WI38 (cell line): ENCODE data around the gene GSK3A.

Experiments
- H3K4me3 ChIP-seq: 2 replicates; pipeline ENCODE4 v1.5.1; 2011; ENCODE audit warnings: low read depth, mild to moderate bottlenecking, control low read depth, low read length
- CTCF ChIP-seq: IDR thresholded peaks from 2 replicates; pipeline ENCODE4 v1.5.1; 2012; ENCODE audit warnings: low read depth, mild to moderate bottlenecking, control low read depth, low read length

The GSK3A gene

DNA sequence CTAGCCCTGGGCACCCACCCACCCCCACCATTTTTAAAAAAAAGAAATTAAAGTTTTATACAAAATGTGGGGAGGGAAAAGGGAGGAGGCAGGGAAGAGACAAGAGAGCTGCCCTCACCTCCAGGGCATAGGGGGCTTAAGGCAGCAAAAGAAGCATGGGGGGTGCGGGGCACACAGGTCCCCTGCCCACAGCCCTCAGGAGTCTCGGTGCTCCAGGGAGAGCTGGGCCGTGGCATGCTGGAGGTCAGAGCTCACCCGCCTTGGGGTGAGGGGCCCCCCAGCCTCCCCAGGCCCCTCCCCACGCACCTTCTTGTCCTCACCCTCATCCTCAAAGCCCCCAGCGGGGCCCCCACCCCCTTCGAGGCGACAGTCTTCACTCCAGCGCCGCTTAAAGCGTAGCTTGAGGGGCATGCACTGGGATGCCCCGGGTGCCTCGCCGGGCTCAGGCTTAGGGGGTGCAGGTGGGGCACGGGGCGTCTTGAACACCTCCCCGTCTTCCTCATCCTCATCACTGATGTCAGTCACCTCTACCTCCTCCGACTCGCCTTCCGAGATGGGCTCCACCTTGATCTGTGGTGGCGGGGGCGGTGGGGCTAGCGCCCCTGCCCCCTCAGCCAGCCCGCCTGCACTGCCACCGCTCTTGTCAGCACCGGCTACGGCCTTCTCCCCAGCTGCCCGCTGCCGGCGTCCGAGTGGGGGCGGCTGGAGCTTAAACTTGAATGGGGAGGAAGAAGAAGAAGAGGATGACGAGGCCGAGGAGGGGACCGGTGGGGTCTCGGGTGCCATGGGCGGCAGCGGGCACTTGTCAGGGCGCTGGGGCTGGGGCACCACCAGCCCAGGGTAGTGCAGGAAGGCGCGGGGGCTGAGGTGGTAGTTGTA, 6.1 kb upstream of the GSK3A start:
- TF ChIP-seq CTCF, result no peak

DNA sequence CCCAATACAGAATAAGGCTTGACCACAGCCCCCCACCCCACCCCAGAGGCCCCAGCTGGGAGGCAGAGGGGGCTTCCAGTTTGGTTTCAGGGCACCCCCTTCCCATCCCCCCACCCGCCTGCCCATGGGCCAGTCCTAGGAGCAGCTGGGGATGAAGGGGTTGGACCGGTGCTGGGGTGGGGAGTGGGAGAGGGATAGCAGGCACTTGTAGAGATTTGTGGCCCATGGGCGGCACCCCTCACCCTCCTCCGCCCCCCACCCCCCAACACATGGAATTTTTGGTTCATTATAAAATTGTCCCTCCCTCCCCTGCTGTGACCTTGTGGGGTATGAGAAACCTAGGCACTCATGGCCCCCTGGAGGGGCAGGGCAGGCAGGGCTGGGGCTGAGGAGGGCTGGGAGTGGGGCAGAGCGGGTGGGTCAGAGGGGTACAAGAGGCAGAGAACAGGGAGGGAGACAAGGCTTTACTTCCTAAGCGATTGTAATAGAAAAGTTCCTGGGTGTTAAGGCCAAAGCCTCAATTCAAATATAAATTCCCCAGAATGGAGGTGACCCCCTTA, 5.3 kb upstream of the GSK3A start:
- no peak for TF ChIP-seq CTCF
- H3K4me3 ChIP-seq, result no peak overlapping the region

More for the DNA sequence above, 6.1 kb upstream of the GSK3A start:
- no peak overlapping the region for H3K4me3 ChIP-seq

- H3K4me3 ChIP-seq, result no peak overlapping the region
- TF ChIP-seq CTCF, result no peak
These were observed 4.7 kb upstream of the GSK3A start for GRCh38 chr19:42246922-42247639.

DNA sequence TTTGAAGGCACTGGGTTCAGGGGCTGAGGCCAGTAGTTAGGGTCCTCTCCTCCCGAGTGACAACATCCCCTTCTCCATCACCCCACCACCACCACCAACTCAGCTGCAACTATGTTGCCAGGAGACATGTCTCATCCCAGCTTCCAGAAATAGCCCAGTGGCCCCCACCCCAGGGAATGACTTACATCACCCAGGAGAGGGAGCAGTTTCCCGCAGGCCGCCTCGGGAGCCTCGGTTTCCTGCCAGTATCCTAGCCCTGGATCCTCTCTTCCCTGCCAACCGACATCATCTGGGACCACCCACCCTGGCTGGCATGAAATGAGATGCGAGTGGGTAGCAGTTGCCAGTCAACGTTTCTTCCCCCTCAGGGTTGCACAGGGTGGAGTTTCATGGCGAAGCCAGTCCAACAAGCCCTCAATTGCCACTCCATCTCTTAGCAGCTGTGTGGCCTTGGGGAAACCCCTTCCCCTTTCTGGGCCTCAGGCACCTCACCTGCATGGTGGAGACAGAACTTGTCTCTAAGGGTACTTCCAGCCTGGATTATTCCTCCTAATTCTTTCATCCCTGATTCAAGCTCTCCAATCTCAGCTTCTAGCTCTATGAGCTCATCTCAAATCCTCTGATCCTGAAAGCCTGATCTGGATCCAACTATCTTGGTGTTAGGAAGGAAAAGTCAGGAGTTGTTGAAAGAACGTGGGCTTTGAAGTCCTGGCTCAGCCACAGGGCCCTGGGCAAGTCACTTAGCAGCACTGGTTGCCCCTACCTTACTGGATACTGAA, 3.9 kb upstream of the GSK3A start:
- TF ChIP-seq CTCF, result peak; percentile 61
- H3K4me3 ChIP-seq, result no peak overlapping the region

GRCh38 chr19:42245231-42245630, 2.8 kb upstream of the GSK3A start:
- no peak overlapping the region for H3K4me3 ChIP-seq

More at GRCh38 chr19:42245231-42245630, 2.8 kb upstream of the GSK3A start:
- TF ChIP-seq CTCF, result no peak
